MM.1S (cell line): Measurements from ENCODE around the gene UGCG.

Experiments
- EZH2 ChIP-seq: fragments of 300-600 bp; sonication (generic); optimal IDR thresholded peaks from 2 replicates; pipeline ENCODE3; 2017; ENCODE audit warnings: low read depth, mild to moderate bottlenecking, antibody characterized with exemption, low read length, mixed read lengths
- TF ChIP-seq, protein P1 (sequence below): fragments of 300-600 bp; sonication (generic); IDR thresholded peaks from 2 replicates; pipeline ENCODE4 v1.5.1; 2016; ENCODE audit warnings: antibody characterized with exemption, low read length, mixed read lengths

DNA sequence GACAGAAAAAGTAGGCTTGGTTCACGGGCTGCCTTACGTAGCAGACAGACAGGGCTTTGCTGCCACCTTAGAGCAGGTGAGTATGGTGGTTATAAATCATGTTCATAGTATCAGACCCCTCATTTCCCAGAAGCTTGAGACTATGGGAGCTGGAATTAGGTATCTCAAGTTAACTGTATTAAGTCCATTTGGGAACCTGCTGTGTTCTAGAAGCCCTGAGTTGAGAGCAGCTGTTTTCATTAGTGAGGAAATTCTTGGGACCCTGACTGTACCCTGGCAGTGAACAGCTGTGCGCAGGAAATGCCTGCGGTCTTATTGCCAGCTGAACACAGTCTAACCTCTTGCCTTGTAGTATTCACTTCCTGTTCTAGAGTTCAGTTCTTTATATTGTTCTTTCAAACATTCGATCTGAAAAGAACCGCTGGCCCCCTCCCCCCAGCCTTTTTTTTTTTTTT lies 29.8 kb downstream of the UGCG start:
- no peak for TF ChIP-seq EZH2
- TF ChIP-seq, protein P1, sequence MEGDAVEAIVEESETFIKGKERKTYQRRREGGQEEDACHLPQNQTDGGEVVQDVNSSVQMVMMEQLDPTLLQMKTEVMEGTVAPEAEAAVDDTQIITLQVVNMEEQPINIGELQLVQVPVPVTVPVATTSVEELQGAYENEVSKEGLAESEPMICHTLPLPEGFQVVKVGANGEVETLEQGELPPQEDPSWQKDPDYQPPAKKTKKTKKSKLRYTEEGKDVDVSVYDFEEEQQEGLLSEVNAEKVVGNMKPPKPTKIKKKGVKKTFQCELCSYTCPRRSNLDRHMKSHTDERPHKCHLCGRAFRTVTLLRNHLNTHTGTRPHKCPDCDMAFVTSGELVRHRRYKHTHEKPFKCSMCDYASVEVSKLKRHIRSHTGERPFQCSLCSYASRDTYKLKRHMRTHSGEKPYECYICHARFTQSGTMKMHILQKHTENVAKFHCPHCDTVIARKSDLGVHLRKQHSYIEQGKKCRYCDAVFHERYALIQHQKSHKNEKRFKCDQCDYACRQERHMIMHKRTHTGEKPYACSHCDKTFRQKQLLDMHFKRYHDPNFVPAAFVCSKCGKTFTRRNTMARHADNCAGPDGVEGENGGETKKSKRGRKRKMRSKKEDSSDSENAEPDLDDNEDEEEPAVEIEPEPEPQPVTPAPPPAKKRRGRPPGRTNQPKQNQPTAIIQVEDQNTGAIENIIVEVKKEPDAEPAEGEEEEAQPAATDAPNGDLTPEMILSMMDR: no peak
